Activated CD8-positive, alpha-beta memory T cell treated with anti-CD3 and anti-CD28 coated beads, Interleukin-2, amount 50 U/mL, for 24 hours (primary cell): ENCODE data around the gene DNM2.

ENCODE experiments used
- DNase-seq: peaks from one replicate; pipeline ENCODE4 v3.0.0-alpha.2; 2020; ENCODE audit errors: extremely low read depth

Gene DNM2

DNA sequence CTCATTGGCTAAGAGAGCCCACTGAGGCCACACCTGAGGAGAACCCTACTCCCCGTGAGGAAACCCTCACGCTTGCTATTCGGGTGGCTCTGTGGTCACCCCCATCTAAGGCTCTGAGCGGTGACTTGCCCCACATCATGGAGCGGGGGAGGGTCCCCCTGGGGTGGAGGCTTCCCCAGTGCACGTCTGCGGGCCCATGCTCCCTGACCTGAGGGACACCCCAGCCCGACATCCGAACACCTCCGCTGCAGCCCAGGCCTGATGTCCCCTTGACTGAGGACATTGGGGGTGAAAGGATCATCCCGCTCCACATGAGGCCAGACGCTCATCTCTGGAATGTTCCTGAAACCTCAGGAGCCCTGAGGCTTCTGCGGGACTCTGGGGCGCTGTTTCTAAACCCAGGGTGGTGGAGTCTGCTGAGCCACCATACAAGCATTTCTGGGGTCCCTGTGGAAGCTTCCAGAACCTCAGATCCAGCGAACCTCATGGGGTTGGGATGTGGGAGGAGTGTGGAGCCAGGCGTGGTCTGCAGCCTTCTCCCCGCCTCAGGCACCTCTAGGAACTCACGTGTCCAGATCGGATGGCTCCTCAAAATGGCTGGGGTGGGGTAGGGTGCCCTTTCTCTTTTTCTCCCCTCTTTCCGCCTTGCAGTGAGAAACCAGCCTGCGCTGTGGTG, 98.2 kb downstream of the DNM2 start:
- no peak for DNase-seq

DNA sequence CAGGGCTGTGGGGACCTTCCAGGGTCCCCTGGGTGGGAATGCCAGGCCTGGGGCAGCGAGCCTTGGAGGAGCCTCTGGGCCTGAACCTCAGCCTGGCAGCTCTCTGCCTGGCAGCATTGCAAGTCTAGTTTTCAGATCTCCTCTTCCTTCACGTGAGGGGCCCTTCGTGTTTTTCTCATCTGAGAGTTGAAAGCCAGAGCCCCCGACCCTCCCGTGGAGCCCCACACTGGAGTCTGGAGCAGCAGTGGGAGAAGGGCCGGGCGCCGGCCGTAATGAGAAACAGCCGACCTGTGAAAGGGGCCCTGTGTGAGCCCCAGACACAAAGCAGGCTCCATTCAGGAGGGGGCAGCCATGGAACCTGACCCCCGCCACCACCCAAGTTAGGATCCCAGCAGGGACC, 98.8 kb downstream of the DNM2 start:
- DNase-seq: no peak

DNA sequence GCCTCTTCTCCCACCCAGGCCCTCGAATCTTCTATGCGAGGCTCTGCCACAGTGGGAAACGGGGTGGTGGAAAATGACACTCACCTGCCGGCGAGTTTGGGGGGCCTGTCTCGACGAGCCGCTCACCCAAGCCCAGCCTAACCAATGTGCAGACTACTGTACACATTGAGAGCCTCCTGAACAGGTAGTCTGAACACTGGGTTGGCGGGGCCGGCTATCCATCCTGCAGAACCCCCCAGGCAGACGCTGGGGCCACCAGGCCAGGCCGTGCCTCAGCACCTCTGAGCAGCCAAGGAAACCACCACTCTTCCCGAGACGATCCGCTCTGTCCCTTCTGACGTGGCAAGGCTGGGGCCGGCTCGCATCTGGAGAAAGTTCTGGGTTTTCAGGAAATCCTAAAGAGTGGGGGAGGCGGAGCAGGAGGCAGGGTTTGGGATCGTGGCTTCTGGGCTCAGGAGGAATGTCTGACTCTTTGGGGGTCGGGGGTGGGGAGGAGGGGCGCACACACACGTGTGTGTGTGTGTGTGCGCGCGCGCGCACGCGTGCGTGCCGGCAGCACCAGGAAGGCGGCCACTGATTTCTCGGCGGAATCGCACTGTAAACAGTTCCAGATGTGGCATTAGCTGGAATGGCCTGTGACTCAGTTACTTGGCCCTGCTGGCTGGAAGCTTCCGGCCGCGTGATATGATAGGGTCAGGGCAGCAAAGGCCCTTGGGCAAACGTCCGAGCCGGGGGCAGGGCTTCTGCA, 99.6 kb downstream of the DNM2 start:
- DNase-seq: no peak

DNA sequence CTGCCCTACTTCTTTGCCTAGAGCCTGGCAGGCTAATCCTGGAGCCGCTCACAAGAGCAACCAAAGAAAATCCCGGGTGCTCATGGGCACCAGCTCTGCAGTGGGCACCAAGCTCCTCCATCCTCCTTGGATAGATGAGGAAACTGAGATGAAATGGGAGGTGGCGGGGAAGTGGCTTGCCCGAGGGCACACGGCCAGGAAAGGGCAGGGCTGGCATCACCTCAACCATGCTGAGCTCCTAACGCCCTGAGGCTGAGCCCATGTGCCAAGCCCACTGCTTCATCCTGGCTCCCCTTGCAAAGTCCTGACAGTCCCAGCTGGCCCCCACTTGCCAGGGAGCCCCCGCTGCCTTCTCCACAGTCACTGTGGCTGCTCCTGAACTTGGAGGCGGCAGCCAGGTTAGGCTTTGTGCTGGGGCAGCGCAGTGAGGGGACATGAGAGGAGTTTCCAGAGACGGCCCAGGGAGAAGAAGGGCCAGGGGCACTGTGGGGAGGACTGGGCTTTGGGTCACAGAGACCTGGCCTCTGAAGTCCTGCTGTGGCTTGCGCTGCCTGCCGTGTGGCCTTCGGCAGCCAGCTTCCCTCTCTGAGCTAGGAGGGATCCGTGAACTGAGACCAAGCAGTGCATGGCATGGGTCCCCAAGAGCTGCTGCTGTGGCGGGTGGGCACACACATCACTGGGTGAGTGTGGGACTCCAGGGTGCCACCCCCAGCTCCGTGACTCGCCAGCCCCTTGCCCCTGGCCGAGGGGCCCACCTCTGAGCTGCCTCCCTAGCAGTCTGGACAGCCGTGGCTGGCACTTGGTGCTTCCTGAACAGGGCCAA, 100.6 kb downstream of the DNM2 start:
- DNase-seq: no peak

DNA sequence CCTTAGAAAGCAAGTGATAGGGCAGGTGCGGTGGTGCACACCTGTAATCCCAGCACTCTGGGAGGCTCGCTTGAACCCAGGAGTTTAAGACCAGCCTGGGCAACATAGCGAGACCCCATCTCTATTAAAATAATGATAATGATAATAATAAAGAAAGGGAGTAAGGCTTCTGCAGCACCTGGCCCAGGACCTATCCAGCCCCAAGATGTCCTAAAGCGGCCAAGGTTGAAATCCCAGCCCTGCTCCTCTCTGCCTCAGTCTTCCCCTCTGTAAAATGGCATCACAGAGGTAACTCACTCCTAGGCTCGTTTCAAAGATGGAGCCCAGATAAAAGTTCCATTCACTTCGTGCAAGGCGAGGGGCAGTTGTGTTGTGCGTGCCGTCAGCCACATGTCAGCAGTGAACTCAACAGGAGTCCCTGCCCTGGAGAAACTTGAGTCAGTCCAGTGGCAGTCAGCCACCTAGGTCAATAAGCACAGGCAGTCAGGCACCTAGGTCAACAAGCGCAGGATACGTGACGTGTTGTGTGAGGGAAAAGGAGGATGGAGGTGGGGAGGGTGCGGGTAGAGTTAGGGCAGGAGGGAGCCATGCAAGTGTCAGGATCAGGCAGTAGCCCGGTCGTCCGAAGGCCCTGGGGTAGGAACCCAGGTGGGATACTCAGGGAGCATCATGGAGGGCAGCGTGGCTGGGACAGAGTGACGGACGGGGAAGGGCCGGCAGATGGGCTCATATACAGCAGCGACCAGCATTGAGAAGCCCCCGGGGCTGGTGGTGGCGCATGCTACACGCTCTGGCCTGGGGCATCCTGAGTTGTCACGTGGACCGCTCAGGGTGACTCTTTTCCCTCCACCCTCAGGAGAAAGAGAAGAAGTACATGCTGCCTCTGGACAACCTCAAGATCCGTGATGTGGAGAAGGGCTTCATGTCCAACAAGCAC, 101.5 kb downstream of the DNM2 start:
- DNase-seq: no peak

DNA sequence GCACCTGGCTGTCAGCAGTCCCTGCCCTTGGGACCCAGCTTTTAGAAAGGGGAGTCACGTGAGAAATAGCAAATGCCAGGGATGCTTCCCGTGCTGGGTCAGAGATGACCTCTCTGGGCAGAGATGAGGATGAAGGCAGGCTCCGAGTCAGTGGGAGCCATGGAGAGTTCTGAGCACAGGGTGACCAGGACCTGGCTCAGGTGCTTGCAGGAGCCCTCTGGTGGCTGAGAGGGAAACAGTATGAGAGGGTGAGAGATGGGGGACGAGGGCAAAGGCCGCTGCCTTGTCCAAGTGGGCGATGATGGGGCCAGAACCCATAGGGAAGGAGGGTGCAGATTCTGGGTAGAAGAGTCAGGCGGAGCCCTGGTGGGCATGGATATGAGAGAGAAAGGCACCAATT, 102.3 kb downstream of the DNM2 start:
- DNase-seq: no peak

DNA sequence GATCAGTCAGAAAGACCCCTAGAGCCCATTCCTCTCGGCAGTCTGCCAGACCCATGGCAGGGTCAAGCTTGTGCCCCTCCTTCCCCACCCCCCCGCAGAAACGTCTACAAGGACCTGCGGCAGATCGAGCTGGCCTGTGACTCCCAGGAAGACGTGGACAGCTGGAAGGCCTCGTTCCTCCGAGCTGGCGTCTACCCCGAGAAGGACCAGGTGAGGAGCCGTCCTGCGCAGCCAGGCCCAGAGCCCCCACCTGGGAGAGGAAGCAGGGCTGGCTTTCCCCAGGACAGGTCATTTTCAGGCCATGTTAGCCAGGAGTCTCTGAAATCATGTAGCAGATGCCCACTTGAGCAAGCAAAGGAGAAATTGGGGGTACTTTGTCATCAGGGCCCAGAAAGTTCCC, 105.8 kb downstream of the DNM2 start:
- no peak for DNase-seq

DNA sequence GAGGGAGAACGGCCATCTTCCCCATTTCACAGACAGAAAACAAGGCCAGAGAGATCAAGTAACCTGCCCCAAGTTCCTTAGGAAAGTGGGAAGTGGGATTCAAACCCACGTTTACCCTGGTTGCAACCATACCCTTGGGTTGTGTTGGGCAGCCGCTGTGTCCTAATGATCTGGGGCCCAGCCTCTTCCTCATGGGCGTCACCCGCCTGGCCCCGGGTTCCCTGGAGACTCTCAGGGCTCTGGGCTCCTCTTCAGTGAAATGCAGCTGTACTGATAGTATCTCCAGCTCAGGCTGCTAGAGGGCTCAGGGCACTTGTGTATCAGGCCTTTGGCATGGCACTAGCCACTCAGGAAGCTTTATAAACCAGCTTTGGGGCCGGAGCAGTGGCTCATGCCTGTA, 108.4 kb downstream of the DNM2 start:
- DNase-seq: no peak

DNA sequence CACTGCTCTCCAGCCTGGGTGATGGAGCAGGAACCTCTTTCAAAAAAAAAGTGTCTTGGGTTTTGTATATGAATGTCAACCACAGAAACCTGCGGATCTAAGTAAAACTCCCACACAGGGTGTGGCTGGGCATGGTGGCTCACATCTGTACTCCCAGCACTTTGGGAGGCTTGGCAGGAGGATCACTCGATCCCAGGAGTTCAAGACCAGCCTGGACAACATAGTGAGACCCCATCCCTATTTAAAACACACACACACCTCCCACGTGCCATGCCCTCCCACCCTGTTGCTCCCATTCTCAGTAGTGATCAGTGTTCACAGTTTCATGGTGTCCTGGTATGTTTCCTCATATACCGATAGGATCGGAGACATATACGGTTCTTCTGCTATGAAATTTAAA, 109.0 kb downstream of the DNM2 start:
- no peak for DNase-seq

DNA sequence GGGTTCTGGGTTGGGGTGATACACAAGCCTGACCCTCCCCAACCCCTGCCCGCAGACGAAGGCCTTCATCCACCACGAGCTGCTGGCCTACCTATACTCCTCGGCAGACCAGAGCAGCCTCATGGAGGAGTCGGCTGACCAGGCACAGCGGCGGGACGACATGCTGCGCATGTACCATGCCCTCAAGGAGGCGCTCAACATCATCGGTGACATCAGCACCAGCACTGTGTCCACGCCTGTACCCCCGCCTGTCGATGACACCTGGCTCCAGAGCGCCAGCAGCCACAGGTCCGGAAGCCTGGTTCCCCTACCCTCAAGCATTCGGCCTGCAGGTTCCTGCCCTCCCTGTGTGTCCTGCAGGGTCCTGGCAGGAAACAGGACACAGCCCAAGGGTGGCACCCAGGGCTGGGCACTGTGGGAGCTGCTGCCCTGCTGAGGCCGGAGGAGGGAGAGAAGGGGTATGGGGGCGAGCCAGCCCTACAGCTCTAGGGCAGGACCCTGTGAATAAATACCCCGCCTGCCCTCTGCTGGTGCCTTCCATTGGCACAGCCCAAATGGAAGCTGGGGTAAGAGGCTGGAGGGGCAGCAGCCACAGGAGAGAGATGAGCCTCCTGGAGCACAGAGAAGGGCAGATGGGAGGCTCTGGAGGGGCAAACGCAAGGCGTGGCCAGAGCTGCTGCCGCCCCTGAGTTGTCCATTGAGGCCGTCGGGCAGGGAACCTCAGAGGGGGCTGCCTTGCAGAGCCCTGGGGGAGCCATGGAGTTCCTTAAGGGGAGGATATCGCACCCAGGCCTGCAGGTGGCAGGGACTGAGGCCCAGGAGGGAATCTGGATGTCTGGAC, 111.3 kb downstream of the DNM2 start:
- no peak for DNase-seq

DNA sequence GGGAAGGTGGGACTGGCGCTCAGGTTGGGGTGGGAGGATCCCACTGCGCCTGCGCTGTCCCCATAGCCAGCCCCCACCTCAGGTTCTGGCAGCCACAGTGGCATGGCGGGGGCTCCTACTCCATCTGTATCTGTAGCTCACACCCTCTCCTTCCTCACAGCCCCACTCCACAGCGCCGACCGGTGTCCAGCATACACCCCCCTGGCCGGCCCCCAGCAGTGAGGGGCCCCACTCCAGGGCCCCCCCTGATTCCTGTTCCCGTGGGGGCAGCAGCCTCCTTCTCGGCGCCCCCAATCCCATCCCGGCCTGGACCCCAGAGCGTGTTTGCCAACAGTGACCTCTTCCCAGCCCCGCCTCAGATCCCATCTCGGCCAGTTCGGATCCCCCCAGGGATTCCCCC, 112.1 kb downstream of the DNM2 start:
- no peak for DNase-seq

DNA sequence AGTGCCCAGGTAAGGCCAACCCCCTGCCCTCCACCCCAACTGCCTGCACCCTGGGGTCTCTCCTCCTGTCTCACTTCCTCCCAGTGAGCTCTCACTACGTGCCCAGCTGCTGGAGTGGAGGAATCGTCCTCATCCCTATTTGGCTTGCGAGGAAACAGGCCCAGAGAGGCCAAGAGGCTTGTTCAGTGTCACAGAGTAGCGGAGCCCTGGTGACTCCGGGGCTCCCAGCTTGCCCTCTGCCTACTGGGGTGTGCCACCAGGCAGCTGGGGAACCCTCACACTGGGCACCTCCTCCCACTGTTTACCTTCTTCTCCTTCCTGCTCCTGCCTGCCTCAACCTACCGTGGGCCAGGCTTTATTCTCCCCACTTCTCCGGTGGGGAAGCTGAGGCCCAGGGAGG, 112.5 kb downstream of the DNM2 start:
- no peak for DNase-seq

DNA sequence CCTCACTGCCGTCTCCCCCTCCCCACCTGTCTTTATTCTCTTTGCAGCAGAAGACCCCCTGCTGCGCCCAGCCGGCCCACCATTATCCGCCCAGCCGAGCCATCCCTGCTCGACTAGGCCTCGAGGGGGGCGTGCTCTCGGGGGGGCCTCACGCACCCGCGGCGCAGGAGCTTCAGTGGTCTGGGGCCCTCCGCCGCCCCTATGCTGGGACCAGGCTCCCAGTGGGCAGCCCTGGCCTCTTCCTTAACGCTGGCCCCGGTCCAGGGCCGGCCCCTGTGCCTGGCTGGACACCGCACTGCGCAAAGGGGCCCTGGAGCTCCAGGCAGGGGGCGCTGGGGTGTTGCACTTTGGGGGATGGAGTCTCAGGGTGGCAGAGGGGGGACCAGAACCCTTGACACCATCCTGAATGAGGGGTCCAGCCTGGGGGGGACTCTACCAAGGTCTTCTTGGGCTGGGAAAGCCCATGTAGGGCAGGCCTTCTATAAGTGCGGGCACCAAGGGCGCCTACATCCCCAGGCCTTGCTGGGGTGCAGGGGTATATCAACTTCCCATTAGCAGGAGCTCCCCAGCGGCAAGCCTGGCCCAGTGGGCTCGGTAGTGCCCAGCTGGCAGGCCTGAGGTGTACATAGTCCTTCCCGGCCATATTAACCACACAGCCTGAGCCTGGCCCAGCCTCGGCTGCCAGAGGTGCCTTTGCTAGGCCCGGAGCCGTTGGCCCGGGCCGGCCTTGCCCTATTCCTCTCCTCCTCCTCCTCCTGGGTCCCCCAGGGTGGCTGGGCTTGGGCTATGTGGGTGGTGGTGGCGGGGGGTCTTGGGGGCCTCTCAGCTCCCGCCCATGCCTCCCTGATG, 113.3 kb downstream of the DNM2 start:
- DNase-seq: no peak

DNA sequence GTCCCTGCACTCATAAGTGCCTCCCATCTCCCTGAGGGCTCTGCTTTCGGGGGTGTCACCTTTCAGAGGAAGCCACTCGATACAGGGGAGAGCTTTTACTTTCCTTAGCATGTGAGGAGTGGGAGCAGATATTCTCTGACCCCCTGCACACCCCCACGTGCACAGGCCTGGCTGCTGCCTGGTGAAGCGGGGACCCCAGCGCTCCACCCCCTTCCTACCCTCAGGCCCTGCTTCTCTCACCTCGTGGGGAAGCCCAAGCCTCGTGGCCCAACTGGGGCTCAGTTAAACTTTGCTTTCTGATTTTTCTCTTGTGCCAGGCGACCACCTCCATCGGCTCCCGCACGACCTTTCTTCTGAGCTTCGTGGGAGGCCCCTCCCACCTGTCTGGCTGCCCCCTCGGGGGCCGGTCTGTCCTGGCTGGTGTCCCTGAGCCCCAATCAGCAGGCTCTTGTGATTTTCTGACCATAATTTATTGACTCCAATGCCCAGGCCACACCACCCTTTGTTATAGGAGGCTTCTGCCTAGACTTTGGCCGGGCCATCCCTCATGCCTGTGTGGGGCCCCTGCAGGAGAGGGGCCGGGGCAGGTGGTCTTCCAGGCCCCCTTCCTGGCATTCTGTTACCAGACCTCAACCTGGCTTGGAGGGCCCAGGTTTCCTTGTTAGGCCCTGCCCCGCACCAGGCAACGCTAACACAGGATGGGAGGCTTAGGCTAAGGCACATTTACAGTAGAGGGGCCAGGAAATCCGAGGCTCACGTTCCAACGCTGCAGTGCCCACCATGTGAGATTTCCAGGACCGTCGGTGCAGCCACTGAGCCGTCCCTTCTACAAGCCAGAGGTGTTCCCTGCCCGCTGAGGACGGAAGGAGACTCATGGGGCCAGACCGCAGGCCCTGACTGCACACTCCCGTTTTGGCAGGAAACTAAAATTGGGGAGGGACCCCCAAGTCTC, 114.4 kb downstream of the DNM2 start:
- no peak for DNase-seq

DNA sequence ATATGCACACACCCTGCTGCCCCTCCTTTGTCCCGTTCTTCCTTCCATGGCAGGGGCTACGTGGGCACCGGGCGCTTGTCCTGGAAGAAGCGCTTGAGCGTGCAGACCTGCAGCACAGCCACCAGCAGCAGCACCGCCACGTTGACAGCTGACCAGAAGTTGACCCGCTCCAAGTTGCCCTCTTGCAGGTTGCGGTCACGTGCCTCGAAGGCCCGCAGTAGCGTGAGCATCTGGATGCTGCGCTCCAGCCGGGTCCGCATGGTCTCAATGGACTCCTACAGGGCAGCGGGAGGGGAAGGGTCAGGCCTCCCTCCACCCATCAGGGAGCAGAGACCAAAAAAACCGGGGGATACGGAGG, 115.0 kb downstream of the DNM2 start:
- no peak for DNase-seq

DNA sequence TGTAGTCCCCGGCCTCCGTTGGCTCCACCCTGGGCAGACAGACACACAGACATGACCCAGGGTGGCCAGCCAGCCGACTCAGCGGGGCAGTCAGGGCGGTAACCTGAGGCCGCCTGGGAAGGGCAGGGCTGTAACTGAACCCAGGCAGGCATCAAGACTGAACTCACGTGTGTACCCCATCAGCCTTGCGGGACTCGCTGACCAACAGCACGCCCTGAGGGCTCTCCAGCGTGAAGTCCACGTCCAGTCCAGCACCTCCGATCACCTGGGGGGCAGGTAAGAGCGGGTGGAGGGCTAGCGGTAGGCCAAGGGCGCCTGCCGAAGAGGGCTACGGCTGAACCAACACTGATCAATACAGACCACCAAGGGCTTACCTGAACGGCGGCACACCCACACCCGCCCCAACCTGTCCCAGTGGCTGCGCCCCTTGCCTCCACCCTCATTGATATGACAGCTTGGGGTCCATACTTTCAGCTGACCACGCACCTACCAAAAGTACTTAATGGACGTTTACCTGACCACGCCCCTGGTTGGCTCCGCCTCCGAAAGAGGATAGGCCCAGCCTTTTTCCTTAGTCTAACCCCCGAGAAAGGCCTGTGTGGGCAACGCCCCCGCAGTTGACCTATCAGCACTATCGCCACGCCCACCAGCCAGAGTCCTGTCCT, 117.3 kb downstream of the DNM2 start:
- no peak for DNase-seq

DNA sequence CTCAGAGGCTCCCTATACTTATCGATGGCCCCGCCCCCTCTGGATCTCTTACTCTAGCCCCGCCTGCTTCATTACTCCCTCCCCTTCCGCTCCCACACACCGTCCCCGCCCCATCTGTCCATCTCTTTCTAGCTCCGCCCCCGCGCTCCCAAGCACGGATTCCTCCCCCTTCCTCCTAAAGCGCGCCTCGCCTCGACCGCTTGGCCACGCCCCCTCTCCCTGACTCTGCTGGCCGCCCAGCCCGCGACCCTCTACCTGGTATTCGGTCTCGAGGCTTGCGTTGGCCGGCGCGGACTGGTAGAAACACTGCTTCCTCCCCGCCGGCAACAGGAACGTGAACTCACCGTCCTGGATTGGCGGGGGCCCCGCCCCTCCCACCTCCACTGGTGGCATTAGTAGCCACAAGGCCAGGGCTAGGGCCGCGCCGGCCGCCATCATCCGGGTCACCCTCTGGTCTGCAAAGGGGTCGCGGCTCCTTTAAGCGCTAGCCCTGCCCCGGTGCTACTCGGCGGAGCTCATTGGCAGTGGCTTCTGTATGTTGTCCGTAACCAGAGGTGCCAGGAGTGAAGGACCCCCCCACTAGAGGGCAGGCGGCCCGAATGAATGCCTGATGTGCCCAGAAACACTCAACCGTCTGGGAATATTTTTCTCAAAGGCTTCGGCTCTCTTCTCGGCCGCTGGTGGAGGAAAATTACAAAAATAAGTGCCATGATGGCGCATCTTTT, 118.0 kb downstream of the DNM2 start, which contains the start of gene TMED1:
TMED1 (minus strand) TSS at position 459 of the 725 bp plus-strand sequence; CDS start at position 438, 21 bp downstream.
- DNase-seq: peak; percentile 94
